SIG-M5 (cell line): Measurements from ENCODE around the gene PGA4.

ENCODE experiments used
- DNase-seq: peaks from one replicate; lab custom pipeline; 2025; lab: John Stamatoyannopoulos, UW

The PGA4 gene

DNA sequence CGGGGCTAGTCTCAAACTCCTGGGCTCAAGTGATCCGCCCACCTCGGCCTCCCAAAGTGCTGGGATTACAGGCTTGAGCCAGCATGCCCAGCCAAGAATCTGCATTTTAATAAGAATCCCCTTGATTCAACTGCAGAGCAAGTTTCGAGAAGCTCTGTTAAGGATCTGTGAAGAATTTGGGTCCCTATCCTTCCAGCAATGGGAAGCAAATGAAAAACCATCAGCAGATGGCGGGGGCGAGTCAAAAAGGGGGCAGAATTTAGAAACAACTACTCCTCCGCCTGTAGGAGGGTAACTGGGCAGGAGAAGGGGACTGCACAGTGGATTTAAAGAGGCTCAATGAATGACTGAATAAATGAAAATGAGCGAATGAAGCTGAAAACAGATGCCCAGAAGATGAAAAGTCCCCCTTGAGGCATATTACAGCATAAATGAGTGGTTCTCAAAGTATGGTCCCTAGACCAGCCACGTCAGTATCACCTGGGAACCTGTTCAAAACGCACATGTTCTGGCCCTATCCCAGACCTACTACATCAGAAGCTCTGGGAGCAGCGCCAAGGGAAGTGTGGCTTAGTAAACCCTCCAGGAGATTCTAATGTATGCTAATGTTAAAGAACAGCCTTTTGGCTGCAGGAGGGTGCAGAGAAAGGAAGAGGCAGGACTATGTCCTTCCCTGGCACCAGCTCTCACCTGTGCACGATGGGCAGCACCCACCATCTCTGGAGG is 58.0 kb downstream of the PGA4 start:
- DNase-seq: no peak

GRCh38 chr11:61280883-61281580 is 58.9 kb downstream of the PGA4 start:
- DNase-seq: no peak
